Measurements from ENCODE around the gene WRAP53. TPM values are rescaled to one million over a fixed set of nuclear protein-coding genes. Genes with fewer than 3 reads are reported as not detected.

The WRAP53 gene
- total and polyA plus RNA-seq, 2 donors from 2014 or later, result 6.5 to 10.8 TPM

GRCh38 chr17:7651097-7651664, 37.1 kb upstream of the WRAP53 start:
- Histone ChIP-seq H3K9me3 (ENCODE audit: control insufficient read depth in 2 of 3, insufficient read depth in 1 of 3, low read length in 3 of 3) (no peaks in the 10 kb centered on the region), H3K4me1 (ENCODE audit: control insufficient read depth in 2 of 3, insufficient read depth in 2 of 3, low read depth in 1 of 3, low read length in 3 of 3) (peaks cover 0 to 6% (median 0%) of the 10 kb centered on the region in 3 donors), H3K36me3 (ENCODE audit: control insufficient read depth in 2 of 3, insufficient read depth in 3 of 3, low read length in 3 of 3) (no peaks in the 10 kb centered on the region), H3K27me3 (ENCODE audit: control insufficient read depth, insufficient read depth, low read length) (no peaks in the 10 kb centered on the region), H3K9ac (ENCODE audit: low read length in 3 of 3) (peak overlapping the region in 1 of 3 donors; percentile 51), H3K4me3 (ENCODE audit: low read length in 3 of 3) (peak overlapping the region; percentile 26 to 71 (median 47)), H3K27ac (ENCODE audit: low read depth in 2 of 2, low read length in 2 of 2) (no peak overlapping the region)
- intact Hi-C loops (cut with DNase I), result no loop called here
- DNase-seq, result peak in 1 of 5 donors; percentile 66
- FAIRE-seq, result no peak
- no peak for TF ChIP-seq CTCF (IDR thresholded peaks at IDR 0.05; ENCODE audit: borderline replicate concordance, extremely low read depth, insufficient read depth)

GRCh38 chr17:7651665-7652387, 36.5 kb upstream of the WRAP53 start:
- FAIRE-seq, result no peak
- H3K36me3 ChIP-seq (ENCODE audit: control insufficient read depth in 2 of 3, insufficient read depth in 3 of 3, low read length in 3 of 3), result no peaks in the 10 kb centered on the region
- peaks cover 0 to 6% (median 0%) of the 10 kb centered on the region in 3 donors for H3K4me1 ChIP-seq (ENCODE audit: control insufficient read depth in 2 of 3, insufficient read depth in 2 of 3, low read depth in 1 of 3, low read length in 3 of 3)
- peak overlapping the region; percentile 26 to 71 (median 34) for H3K4me3 ChIP-seq (ENCODE audit: low read length in 3 of 3)
- DNase-seq, result peak; percentile 80 to 95 (median 85)
- TF ChIP-seq CTCF (IDR thresholded peaks at IDR 0.05; ENCODE audit: borderline replicate concordance, extremely low read depth, insufficient read depth), result no peak
- no peaks in the 10 kb centered on the region for H3K27me3 ChIP-seq (ENCODE audit: control insufficient read depth, insufficient read depth, low read length)
- intact Hi-C loops (cut with DNase I), result no loop called here
- H3K9me3 ChIP-seq (ENCODE audit: control insufficient read depth in 2 of 3, insufficient read depth in 1 of 3, low read length in 3 of 3), result no peaks in the 10 kb centered on the region
- no peak overlapping the region for H3K27ac ChIP-seq (ENCODE audit: low read depth in 2 of 2, low read length in 2 of 2)
- H3K9ac ChIP-seq (ENCODE audit: low read length in 3 of 3), result peak overlapping the region in 1 of 3 donors; percentile 51

- H3K4me3 ChIP-seq (ENCODE audit: low read length in 3 of 3), result peak overlapping the region in 1 of 3 donors; percentile 71
- DNase-seq (peak in 1 of 5 donors; percentile 25), FAIRE-seq (no peak)
- no peaks in the 10 kb centered on the region for H3K9me3 ChIP-seq (ENCODE audit: control insufficient read depth in 2 of 3, insufficient read depth in 1 of 3, low read length in 3 of 3)
- intact Hi-C loops (cut with DNase I), result no loop called here
- H3K9ac ChIP-seq (ENCODE audit: low read length in 3 of 3), result no peak overlapping the region
- peaks cover 0 to 6% (median 2%) of the 10 kb centered on the region in 3 donors for H3K4me1 ChIP-seq (ENCODE audit: control insufficient read depth in 2 of 3, insufficient read depth in 2 of 3, low read depth in 1 of 3, low read length in 3 of 3)
- no peak overlapping the region for H3K27ac ChIP-seq (ENCODE audit: low read depth in 2 of 2, low read length in 2 of 2)
- no peaks in the 10 kb centered on the region for H3K27me3 ChIP-seq (ENCODE audit: control insufficient read depth, insufficient read depth, low read length)
- no peak for TF ChIP-seq CTCF (IDR thresholded peaks at IDR 0.05; ENCODE audit: borderline replicate concordance, extremely low read depth, insufficient read depth)
- H3K36me3 ChIP-seq (ENCODE audit: control insufficient read depth in 2 of 3, insufficient read depth in 3 of 3, low read length in 3 of 3), result no peaks in the 10 kb centered on the region
These were observed 35.6 kb upstream of the WRAP53 start for GRCh38 chr17:7652388-7653356.
